ENCODE data around the gene CSNK1G1. TPM values are rescaled to one million over a fixed set of nuclear protein-coding genes. Genes with fewer than 3 reads are reported as not detected.
"Not testable (repeated sequence)": the region's sequence is repeated elsewhere in the genome, so short reads cannot be mapped to it uniquely, and the experiment has no call there.

Gene CSNK1G1
- total RNA-seq, 1 experiment from 2014 or later: 12.6 TPM

DNA sequence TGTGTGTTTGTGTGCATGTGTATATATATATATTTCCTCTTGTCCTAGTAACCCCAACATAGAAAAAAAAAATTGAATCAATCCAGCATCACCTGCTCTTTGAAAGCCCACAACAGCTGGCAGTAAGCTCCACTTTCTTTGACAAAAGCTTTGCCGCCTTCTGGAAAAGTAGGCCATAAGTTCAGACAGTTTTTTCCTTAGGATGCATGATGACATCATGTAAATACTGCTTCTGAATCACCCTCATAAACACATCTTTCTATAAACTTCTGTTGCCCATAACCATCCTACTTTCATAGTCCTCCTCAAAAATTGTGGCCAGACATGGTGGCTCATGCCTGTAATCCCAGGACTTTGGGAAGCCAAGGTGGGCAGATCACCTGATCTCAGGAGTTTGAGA is 67.4 kb downstream of the CSNK1G1 start:
- no peak for DNase-seq (ENCODE audit: low spot score)

DNA sequence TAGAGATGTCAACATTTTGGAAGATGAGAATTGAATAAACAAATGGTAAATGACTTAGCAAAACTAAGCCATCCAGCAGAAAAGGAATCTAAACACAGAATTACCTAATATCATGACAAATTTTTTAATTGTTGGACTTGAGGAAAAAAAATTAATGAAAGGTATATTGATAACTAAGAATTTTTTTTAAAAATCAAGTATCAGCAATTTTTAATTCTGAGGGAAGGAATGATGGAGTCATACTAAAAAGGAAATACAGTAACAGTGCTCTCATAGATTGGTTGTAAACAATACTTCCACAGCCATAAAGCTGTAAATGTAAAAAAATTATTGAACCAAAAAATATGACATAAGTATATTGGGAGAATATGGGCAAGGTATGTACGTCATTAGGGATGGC is 68.0 kb downstream of the CSNK1G1 start:
- DNase-seq (ENCODE audit: low spot score): no peak

DNA sequence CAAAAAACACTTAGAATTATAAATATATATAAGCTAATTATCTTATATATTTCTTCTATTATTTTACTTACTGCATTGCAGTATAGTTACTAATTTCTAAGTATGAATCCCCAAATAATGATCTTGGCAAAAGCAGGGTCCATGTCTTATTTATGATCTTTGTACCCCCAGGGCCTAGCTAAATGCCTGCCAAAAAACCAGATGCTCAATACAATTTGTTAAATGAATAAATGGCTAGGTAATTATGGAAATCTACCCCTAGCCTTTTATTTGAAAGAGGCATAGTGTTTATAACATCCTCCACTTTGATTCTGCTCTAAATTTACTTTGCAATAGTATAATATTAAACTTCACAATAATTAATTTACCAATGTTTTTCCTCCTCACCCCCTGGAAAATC is 69.5 kb downstream of the CSNK1G1 start:
- DNase-seq (ENCODE audit: low spot score): no peak

DNA sequence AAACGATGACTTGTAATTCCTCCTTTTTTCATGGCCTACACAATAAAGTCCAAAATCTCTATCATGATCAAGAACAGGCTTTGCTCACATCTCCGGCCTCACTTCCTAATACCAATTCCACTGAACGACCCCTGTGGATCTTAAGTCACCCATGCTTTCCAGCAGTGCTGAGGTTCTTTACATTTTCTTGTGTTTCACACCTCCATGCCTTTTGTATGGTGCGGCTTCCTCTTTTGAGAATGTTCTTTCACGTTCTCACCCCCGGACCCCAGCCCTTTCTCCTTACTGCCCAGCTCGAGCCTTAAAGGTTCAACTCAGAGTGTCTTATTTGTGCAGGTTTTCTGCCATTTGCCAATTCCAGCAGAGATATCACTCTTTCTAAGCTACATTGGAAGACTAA is 70.1 kb downstream of the CSNK1G1 start:
- DNase-seq (ENCODE audit: low spot score): no peak

DNA sequence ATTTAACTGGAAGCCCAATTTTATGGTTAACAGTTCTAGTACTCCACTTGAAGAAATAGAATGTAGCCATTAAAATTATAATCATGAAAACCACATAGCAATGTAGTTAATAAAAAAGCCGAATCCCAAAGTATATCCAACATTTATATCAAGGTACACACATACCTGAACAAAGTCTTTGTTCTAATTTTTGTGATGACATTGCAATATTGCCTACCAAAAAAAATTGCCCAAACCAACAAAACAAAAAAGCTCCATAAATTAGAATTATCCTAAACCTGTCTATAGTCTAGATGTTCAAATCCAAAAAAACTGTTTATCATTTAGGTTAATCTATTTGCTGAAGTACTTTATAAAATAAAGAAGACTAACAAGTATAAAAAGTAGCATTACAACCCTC is 70.8 kb downstream of the CSNK1G1 start:
- DNase-seq (ENCODE audit: low spot score): no peak

DNA sequence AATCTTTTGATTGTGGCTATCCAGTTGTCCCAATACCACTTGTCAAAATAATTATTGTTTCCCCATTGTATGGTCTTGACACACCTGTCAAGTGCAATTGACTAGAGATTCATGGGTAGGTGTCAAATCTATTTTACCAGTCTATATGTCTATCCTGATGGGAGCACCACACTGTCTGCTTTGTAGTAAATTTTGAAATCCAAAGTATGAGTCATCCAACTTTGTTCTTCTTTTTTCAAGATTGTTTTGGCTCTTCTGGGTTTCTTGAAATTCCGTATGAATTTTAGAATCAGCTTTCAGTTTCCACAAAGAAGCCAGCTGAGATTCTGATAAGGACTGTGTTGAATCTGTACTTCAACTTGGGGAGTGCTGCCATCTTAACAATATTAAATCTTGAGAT is 71.9 kb downstream of the CSNK1G1 start:
- DNase-seq (ENCODE audit: low spot score): no peak

DNA sequence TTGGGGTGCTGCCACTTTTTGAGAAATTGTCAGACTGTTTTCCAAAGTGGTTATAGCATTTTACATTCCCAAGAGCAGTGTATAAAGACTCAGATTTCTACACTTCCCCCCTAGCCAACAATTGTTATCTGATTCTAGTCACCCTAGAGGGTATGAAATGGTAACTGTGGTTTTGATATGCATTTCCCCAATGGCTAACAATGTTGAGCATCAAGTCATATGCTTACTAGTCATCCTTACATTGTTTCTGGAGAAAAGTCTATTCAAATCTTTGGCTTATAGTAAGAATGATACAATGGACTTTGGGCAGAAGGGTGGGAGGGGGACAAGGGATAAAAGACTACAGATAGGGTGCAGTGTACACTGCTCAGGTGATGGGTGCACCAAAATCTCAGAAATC is 73.3 kb downstream of the CSNK1G1 start:
- no peak for DNase-seq (ENCODE audit: low spot score)

DNA sequence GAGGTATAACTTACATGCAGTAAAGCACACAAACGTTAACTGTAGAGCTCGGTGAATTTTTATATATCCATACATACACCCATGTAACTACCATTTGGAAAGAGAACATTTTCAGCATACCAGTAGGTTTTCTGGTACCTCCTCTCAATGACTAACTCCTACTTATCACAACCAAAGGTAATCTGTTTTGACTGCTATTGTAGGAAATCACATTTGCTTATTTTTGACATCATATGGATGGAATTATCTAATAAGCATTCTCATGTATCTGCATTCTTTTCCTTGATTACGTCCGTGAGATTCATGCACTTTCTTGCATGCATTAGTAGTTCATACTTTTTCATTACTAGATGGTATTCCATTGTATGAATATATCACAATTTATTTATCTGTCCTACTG is 76.8 kb downstream of the CSNK1G1 start:
- no peak for DNase-seq (ENCODE audit: low spot score)

DNA sequence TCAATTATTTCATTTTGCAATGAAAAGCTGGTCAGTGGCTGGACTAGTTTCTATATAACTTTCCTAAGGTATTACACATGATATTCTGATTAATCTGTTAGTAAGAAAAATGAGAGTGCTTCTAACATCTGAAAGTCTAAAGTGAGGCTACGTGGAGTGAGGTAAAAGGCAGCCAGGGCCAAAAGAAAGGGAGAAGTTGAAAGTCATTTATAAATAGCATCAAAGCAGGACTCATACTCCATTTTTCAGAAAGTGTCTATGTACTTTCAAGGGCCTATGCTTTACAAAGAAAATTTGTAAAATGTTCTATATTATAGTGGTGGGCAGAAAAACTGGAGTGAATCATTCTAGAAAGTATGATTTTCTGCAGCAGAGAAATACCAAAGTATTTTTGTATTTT is 80.0 kb downstream of the CSNK1G1 start:
- no peak for DNase-seq (ENCODE audit: low spot score)

DNA sequence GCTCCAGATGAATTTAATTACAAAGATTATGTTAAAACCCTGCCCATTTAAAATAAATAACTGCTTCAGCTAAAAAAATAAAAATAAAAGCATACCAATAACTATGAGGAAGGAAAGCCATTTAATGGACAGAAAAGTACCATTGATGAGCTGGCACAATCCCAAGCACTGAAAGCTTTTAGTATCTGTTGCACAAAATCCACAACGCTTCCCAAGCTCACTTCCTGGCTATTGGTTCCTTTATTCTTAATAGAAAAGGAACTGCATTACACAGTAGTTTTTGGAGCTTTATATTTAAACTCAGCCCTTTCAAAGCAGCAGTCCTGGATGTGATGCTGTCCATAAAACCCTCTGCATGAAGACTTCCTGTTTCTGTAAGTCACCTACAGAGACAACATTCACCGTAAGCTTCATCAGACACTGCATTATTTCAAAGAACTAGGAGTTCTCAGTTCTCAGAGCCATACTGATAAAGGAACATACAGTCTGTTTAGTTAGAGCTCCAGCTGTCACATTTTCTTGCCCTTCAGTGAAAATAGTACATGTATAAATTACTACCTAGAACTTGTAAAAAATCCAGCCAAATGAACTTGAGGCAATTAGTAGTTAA is 81.5 kb downstream of the CSNK1G1 start:
- DNase-seq (ENCODE audit: low spot score): no peak

DNA sequence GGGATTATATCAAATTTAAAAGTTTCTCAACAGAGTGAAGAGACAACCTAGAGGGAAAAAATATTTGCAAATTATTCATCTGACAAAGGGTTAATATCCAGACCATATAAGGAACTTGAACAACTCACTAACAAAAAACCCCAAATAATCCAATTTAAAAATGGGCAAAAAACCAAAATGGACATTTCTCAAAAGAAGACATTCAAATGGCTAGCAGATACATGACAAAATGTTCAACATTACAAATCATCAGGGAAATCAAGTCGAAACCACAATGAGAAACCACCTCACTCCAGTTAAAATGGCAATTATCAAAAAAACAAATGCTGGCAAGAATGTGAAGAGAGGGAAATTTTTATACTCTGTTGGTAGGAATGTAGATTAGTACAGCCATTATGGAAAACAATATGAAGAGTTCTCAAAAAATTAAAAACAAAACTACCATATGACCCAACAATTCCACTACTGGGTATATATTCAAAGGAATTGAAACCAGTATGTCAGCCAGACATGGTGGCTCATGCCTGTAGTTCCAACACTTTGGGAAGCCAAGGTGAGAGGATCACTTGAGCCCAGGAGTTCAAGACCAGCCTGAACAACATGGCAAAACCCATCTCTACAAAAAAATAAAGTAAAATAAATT is 88.5 kb downstream of the CSNK1G1 start:
- no peak for DNase-seq (ENCODE audit: low spot score)

DNA sequence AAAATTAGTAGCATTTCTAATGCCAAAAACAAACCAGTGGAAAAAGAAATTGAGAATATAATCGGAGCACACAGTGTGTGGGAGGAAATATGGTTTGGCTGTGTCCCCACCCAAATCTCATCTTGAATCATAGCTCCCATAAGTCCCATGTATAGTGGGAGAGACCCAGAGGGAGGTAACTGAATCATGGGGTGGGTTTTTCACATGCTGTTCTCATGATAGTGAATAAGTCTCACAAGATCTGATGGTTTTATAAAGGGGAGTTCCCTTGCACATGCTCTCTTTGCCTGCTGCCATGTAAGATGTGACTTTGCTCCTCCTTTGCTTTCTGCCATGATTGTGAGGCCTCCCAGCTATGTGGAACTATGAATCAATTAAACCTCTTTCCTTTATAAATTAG is 90.8 kb downstream of the CSNK1G1 start:
- not testable (repeated sequence) for DNase-seq (ENCODE audit: low spot score)

DNA sequence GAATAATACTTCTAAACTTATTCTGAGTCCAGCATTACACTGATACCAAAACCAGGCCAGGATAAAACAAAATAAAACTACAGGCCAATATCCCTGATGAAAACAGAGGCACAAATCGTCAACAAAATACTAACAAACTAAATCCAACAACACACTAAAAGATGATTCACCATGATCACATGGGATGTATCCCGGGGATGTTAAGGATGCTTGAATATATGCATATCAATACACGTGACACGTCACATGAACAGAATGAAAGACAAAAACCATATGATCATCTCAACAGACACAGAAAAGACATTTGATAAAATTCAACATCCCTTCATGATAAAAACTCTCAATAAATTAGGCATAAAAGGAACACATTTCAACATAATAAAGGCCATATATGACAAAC is 91.5 kb downstream of the CSNK1G1 start:
- DNase-seq (ENCODE audit: low spot score): no peak

DNA sequence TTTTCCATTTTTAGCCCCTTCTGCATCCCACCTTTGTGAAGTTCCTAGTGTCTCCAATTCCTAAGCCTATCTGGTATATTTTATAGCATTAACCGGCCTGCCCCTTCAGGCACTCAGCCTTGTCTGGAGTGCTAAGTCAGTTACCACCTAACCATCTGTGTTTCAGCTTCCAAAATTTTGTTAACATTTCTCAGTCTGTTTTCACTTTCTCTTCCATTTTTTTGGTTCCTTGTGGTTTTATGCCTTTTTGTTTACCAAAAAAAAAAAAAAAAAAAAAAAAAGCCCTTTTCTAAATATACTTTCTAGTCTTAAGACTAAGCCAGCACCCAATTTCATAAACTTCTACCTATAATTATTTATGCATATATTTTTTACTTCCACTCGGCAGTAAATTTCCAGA is 92.4 kb downstream of the CSNK1G1 start:
- DNase-seq (ENCODE audit: low spot score): no peak

DNA sequence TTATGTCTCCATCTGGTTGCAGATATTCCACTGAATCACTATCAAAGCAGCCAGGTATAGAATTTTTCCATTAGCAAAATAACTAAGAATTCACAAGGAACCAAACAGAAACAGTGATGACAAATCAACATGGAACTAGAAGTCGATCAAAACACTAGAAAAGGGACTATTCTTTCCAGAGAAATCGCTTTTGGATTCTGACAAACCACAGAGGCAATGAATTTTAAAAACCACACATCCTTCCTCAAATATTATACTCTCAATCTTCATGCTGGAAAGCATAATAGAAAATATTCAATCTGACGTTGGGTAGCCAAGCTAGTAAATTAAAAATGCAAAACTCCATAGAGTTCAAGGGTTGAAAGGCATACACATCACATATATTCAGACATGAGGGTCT is 99.9 kb downstream of the CSNK1G1 start:
- no peak for DNase-seq (ENCODE audit: low spot score)

DNA sequence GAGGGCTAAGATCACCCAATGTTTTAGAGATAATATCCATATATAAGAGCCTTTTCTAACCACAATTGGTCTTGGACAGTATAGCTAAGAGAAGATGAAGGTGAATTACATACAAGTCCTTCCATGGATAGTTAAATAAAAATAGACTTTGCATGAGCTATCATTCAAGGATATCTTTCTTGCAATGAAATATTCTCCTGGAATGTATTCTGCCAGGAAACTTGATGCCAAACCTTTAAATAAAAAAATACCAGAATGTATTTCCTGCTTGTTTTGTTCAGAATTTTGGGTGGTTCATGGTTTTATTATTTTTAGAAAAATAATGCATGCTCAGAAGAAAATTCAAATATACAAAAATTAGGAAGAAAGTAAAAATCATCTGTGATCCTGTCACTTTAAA is 104.3 kb downstream of the CSNK1G1 start:
- no peak for DNase-seq (ENCODE audit: low spot score)

DNA sequence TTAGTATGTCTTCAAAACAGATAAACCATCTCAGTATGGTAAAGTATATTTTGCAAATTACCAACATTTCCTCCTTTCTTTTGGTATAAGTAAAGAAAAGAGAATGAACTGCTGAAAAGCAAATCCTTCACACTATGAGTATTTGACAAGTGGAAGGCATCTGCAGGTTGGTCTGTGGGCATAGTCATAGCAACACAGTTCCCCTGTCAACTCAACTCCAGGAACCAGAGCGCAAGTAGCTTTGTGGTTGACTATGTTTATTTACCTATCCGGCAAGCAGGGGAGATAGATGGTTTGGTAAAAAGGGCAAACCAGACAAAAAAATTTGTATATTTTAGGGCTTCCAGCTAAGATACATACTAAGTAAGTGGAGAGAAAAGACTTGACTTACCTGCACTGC is 104.9 kb downstream of the CSNK1G1 start:
- no peak for DNase-seq (ENCODE audit: low spot score)

DNA sequence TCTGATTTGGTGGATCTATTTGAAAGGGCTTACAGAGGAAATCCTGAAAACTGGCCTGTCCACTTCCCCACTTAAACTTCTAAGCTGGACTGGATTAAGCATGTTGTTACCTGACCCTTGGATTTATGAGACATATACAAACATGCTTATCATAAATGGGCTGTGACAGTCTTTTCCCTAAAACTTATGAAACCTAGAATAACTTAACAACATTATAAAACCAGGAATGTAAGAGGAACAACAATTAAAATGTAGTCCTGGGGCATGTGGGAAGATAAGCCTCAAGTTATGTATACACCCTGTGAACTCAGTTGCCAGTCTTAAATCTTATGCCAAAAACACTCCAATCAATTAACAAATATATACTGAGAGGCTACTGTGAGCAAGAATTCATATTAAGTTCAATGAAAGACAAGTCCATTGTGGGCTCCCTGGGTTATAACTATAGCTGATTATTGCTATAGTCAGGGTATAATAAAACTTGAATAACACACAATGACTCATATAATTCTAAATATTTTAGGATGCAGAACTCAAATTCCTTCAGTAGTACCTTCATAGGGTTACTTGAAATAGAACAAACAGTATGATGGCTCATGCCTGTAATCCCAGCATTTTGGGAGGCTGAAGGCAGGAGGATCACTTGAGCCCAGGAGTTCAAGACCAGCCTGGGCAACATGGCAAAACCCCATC is 105.9 kb downstream of the CSNK1G1 start:
- DNase-seq (ENCODE audit: low spot score): no peak

DNA sequence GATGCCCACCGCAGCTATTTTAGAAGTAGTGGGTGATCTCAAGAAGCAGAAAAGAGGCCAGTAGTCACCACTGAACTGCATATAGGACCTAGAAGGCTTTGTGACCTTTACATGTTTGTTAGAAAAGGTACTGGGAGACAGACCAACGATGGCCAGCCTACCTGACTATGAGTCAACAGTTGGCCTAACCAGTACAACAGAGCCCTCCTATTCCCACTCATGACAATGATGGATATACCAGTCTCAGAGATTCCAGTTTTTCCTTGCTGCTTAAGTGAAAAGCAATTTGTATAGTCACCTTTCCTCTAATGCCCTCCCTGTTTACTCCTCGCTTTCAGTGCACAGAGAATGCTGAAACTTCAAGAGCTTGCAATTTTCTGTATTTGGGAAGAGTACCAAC is 106.6 kb downstream of the CSNK1G1 start:
- peak; percentile 86 for DNase-seq (ENCODE audit: low spot score)

DNA sequence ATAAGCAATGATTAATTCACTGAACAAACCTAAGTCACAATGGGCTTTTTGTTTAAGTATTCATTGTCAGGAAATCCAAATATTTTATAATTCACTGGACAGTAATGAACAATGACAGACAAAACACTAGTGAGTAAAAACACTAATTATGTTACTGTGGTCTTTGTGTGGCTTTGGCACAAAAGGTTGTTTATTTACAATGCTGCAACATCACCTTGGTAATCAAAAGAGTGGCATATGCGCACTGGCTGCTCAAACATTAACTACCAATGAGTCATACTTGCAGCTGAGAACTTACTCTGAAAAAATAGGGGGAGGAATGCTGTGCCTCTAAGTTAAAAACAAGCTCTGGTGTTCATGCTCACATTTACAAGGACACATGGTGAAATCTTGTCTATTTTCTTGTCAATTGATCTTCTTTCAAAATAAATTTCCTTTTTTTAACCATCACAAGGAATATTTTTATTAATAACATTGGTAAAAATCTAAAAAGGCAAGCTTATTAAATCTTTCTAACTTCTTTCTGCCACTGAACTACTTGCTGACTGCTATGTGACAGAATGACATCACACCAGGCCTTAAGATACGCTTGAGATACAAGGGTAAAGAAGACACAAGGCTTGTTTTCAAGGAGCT is 107.9 kb downstream of the CSNK1G1 start:
- peak; percentile 95 for DNase-seq (ENCODE audit: low spot score)

DNA sequence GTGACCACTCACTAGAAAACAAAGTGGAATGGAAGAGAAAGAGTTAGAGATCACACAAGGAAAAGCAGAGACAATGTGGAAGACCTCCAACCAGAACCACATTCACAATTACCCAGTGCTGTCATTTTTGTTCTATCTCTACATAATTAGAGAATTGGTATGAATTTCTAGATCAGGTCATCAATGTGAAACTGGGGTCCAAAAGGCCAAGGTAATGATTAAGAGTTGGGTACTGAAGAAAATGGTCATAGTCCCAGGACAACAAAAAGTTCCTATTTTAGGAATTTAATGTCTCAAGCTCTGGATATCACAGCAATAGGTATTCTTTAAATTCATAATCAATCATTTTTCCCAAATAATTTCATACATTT is 108.5 kb downstream of the CSNK1G1 start:
- no peak for DNase-seq (ENCODE audit: low spot score)

DNA sequence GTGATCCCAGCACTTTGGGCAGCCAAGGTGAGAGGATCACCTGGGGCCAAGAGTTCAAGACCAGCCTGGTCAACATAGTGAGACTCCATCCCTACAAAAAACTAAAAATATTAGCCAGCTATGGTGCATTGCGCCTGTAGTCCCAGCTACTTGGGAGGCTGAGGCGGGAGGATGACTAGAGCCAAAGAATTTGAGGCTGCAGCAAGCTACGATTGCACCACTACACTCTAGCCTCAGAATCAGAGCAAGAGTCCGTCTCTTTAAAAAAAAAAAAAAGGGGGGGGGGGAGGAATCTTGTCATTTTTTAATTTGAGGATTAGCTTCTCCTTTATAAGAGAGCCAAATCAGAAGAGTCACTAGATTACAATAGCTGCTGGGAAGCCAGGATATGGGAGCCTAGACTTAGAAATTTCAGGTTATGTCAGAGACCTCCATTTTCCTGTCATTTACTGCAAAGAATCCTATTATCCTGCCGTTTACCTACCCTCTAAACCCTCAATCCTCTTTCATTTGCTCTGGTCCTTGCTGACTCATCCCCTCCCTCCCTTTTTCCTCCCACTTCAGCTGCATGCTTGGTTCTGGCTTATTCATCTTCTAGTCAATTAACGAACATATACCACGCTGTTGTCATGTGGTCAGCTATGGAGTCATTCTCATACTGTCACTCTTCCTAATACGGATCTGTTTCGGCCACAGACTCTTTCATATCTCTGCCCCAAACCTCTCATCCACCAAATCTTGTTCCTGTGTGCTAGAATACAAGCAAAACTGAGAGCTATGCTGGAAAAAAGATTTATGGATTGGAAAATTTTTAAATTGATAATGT is 109.4 kb downstream of the CSNK1G1 start:
- DNase-seq (ENCODE audit: low spot score): peak; percentile 64
